ENCODE data around the gene UBE2I.
A peak's percentile ranks its signal among the peaks of the same experiment; 100 is the strongest.

UBE2I gene

GRCh38 chr16:1283996-1284616 is 25.3 kb upstream of the UBE2I start:
- Histone ChIP-seq H3K27ac (ENCODE audit: low read length) (no peak overlapping the region), H3K4me2 (ENCODE audit: low read depth, low read length) (no peak overlapping the region)

GRCh38 chr16:1285669-1286512 is 23.5 kb upstream of the UBE2I start:
- H3K9me2 ChIP-seq (replicated peaks; ENCODE audit: insufficient read depth, low read length), result no peaks in the 10 kb centered on the region
- no peak overlapping the region for H3K4me2 ChIP-seq (ENCODE audit: low read depth, low read length)
- H3K9me3 ChIP-seq (replicated peaks; ENCODE audit: insufficient read depth, low read length), result no peaks in the 10 kb centered on the region
- TF ChIP-seq EZH2 (optimal IDR thresholded peaks at IDR 0.05; ENCODE audit: low read depth, low read length) (no peak), EZH2phosphoT487 (IDR thresholded peaks at IDR 0.05; ENCODE audit: low read length) (no peak), CTCF (IDR thresholded peaks at IDR 0.05; ENCODE audit: low read length) (0 out of 2 replicates have a peak, but pooled peaks have one; percentile 8)
- no peak for DNase-seq
- no peaks in the 10 kb centered on the region for H3K36me3 ChIP-seq (replicated peaks; ENCODE audit: insufficient read depth, low read length)
- no peaks in the 10 kb centered on the region for H3F3A ChIP-seq (ENCODE audit: insufficient read depth, low read length)
- H3K27me3 ChIP-seq (replicated peaks; ENCODE audit: insufficient read depth, low read length), result peaks cover 85% of the 10 kb centered on the region
- no peak overlapping the region for H3K27ac ChIP-seq (ENCODE audit: low read length)
- no peak overlapping the region for H3K9ac ChIP-seq (ENCODE audit: low read length)
- peaks cover 1% of the 10 kb centered on the region for H3K4me1 ChIP-seq (ENCODE audit: low read length)
- no peaks in the 10 kb centered on the region for H3K79me2 ChIP-seq (ENCODE audit: low read length)
- no peaks in the 10 kb centered on the region for H4K20me1 ChIP-seq (ENCODE audit: insufficient read depth, low read length)
- H3K4me3 ChIP-seq (ENCODE audit: low read length), result no peak overlapping the region
- H2AFZ ChIP-seq (ENCODE audit: low read length), result no peak overlapping the region

More at GRCh38 chr16:1283996-1284616, 25.3 kb upstream of the UBE2I start:
- H3K4me3 ChIP-seq (ENCODE audit: low read length), result no peak overlapping the region
- TF ChIP-seq CTCF (IDR thresholded peaks at IDR 0.05; ENCODE audit: low read length) (no peak), EZH2 (optimal IDR thresholded peaks at IDR 0.05; ENCODE audit: low read depth, low read length) (no peak), EZH2phosphoT487 (IDR thresholded peaks at IDR 0.05; ENCODE audit: low read length) (no peak)
- H3K4me1 ChIP-seq (ENCODE audit: low read length), result no peaks in the 10 kb centered on the region
- no peaks in the 10 kb centered on the region for H3K9me2 ChIP-seq (replicated peaks; ENCODE audit: insufficient read depth, low read length)
- DNase-seq, result no peak
- no peaks in the 10 kb centered on the region for H3F3A ChIP-seq (ENCODE audit: insufficient read depth, low read length)
- no peak overlapping the region for H2AFZ ChIP-seq (ENCODE audit: low read length)
- no peaks in the 10 kb centered on the region for H3K36me3 ChIP-seq (replicated peaks; ENCODE audit: insufficient read depth, low read length)
- no peak overlapping the region for H3K9ac ChIP-seq (ENCODE audit: low read length)
- H3K79me2 ChIP-seq (ENCODE audit: low read length), result no peaks in the 10 kb centered on the region
- no peaks in the 10 kb centered on the region for H4K20me1 ChIP-seq (ENCODE audit: insufficient read depth, low read length)
- no peaks in the 10 kb centered on the region for H3K9me3 ChIP-seq (replicated peaks; ENCODE audit: insufficient read depth, low read length)
- H3K27me3 ChIP-seq (replicated peaks; ENCODE audit: insufficient read depth, low read length), result peaks cover 92% of the 10 kb centered on the region

GRCh38 chr16:1286513-1287094 is 22.8 kb upstream of the UBE2I start:
- H3K4me3 ChIP-seq (ENCODE audit: low read length), result no peak overlapping the region
- no peaks in the 10 kb centered on the region for H3K9me3 ChIP-seq (replicated peaks; ENCODE audit: insufficient read depth, low read length)
- TF ChIP-seq CTCF (IDR thresholded peaks at IDR 0.05; ENCODE audit: low read length) (no peak), EZH2phosphoT487 (IDR thresholded peaks at IDR 0.05; ENCODE audit: low read length) (no peak), EZH2 (optimal IDR thresholded peaks at IDR 0.05; ENCODE audit: low read depth, low read length) (no peak)
- no peaks in the 10 kb centered on the region for H4K20me1 ChIP-seq (ENCODE audit: insufficient read depth, low read length)
- H3K79me2 ChIP-seq (ENCODE audit: low read length), result no peaks in the 10 kb centered on the region
- no peaks in the 10 kb centered on the region for H3K9me2 ChIP-seq (replicated peaks; ENCODE audit: insufficient read depth, low read length)
- DNase-seq, result no peak
- H2AFZ ChIP-seq (ENCODE audit: low read length), result no peak overlapping the region
- no peaks in the 10 kb centered on the region; the same call in 1 of the 2 replicates for H3F3A ChIP-seq (ENCODE audit: insufficient read depth, low read length)
- H3K36me3 ChIP-seq (replicated peaks; ENCODE audit: insufficient read depth, low read length), result no peaks in the 10 kb centered on the region
- no peak overlapping the region for H3K9ac ChIP-seq (ENCODE audit: low read length)
- peaks cover 78% of the 10 kb centered on the region for H3K27me3 ChIP-seq (replicated peaks; ENCODE audit: insufficient read depth, low read length)
- H3K4me1 ChIP-seq (ENCODE audit: low read length), result peaks cover 8% of the 10 kb centered on the region
- H3K4me2 ChIP-seq (ENCODE audit: low read depth, low read length), result no peak overlapping the region
- no peak overlapping the region for H3K27ac ChIP-seq (ENCODE audit: low read length)
